ENCODE measurements around the gene ADGRL4. TPM values are rescaled to one million over a fixed set of nuclear protein-coding genes. Genes with fewer than 3 reads are reported as not detected.

Gene ADGRL4
- total and polyA plus RNA-seq, 2 of the 13 experiments (the other 11 are each of a cell fraction or from before 2014, with no cell fraction given) = not detected

DNA sequence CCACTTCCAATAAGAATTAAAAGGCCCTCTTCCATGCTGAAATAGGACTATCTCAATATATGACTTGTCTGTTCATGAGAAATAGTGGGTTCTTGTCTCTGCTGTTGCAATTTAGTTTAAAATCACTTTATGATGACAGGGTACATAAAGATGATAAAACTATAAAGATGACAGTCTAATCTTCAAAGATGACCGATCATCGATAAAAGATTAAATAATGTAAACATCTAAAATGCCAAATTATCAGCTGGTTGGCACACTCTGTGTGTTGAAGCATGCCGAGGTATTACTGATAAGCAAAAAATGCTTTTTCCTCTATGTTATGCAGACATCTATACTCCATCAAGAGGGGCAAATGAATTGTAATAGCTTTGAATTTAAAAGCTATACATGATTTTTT lies 89.5 kb downstream of the ADGRL4 start:
- Histone ChIP-seq H3K9ac (ENCODE audit: insufficient read depth, low read depth, low read length) (no peak overlapping the region), H3K4me3 (replicated peaks in 1 of 3; ENCODE audit: insufficient read depth in 1 of 3, low read depth in 2 of 3, low read length in 3 of 3) (no peak overlapping the region), H3K27ac (ENCODE audit: extremely low read length, insufficient read depth, low read length) (no peak overlapping the region), H3K4me1 (ENCODE audit: insufficient read depth, low read length) (no peaks in the 10 kb centered on the region), H3K79me2 (ENCODE audit: insufficient read depth, low read length) (no peaks in the 10 kb centered on the region), H4K20me1 (ENCODE audit: insufficient read depth, low read length) (no peaks in the 10 kb centered on the region), H2AFZ (ENCODE audit: low read length) (no peak overlapping the region), H3K4me2 (ENCODE audit: low read depth, low read length) (no peak overlapping the region), H3K36me3 (replicated peaks in 1 of 2; ENCODE audit: control insufficient read depth in 1 of 2, insufficient read depth in 2 of 2, low read length in 2 of 2) (no peaks in the 10 kb centered on the region), H3K9me3 (ENCODE audit: low read length) (peaks cover 64% of the 10 kb centered on the region), H3K27me3 (ENCODE audit: control insufficient read depth in 1 of 2, insufficient read depth in 2 of 2, low read length in 2 of 2) (no peaks in the 10 kb centered on the region)
- intact Hi-C loops (cut with micrococcal nuclease; ENCODE audit: unreplicated experiment) = no loop called here
- WGBS (ENCODE audit: low lambda C conversion rate) = 33% methylated on average over 3 of the region's 3 CpGs
- DNase-seq (ENCODE audit: low spot score) (no peak), ATAC-seq (no peak), FAIRE-seq (no peak)
- BruUV-seq (replicated peaks) = no TSS peak
- ChIA-PET CTCF (ENCODE audit: low intra/inter-chr PET ratio, low total read pairs) (no interaction called here), POLR2A (no interaction called here)
- no peak for TF ChIP-seq SKI (IDR thresholded peaks at IDR 0.05; ENCODE audit: partially characterized antibody)
- TF ChIP-seq, protein P1, sequence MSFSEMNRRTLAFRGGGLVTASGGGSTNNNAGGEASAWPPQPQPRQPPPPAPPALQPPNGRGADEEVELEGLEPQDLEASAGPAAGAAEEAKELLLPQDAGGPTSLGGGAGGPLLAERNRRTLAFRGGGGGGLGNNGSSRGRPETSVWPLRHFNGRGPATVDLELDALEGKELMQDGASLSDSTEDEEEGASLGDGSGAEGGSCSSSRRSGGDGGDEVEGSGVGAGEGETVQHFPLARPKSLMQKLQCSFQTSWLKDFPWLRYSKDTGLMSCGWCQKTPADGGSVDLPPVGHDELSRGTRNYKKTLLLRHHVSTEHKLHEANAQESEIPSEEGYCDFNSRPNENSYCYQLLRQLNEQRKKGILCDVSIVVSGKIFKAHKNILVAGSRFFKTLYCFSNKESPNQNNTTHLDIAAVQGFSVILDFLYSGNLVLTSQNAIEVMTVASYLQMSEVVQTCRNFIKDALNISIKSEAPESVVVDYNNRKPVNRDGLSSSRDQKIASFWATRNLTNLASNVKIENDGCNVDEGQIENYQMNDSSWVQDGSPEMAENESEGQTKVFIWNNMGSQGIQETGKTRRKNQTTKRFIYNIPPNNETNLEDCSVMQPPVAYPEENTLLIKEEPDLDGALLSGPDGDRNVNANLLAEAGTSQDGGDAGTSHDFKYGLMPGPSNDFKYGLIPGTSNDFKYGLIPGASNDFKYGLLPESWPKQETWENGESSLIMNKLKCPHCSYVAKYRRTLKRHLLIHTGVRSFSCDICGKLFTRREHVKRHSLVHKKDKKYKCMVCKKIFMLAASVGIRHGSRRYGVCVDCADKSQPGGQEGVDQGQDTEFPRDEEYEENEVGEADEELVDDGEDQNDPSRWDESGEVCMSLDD (CRISPR knock-in tag; IDR thresholded peaks at IDR 0.05; ENCODE audit: borderline replicate concordance) = no peak
- TF ChIP-seq RBAK (CRISPR knock-in tag; IDR thresholded peaks at IDR 0.05) = no peak
- no peak for TF ChIP-seq RFX1 (IDR thresholded peaks at IDR 0.05)
- TF ChIP-seq, protein P2, sequence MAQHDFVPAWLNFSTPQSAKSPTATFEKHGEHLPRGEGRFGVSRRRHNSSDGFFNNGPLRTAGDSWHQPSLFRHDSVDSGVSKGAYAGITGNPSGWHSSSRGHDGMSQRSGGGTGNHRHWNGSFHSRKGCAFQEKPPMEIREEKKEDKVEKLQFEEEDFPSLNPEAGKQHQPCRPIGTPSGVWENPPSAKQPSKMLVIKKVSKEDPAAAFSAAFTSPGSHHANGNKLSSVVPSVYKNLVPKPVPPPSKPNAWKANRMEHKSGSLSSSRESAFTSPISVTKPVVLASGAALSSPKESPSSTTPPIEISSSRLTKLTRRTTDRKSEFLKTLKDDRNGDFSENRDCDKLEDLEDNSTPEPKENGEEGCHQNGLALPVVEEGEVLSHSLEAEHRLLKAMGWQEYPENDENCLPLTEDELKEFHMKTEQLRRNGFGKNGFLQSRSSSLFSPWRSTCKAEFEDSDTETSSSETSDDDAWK (CRISPR knock-in tag; IDR thresholded peaks at IDR 0.05) = no peak
- no peak for TF ChIP-seq SRSF9 (IDR thresholded peaks at IDR 0.05; ENCODE audit: borderline replicate concordance, insufficient read depth, low read depth, low read length, poor library complexity, severe bottlenecking)
- no peak for TF ChIP-seq ZNF264 (CRISPR knock-in tag; IDR thresholded peaks at IDR 0.05)
- no peak for TF ChIP-seq RAD21 (CRISPR knock-in tag; IDR thresholded peaks at IDR 0.05)
- no peak for TF ChIP-seq NCOA2 (CRISPR knock-in tag; IDR thresholded peaks at IDR 0.05)
- TF ChIP-seq MTA1 (CRISPR knock-in tag; IDR thresholded peaks at IDR 0.05; ENCODE audit: borderline replicate concordance) = no peak
- no peak for TF ChIP-seq BORCS8-MEF2B (CRISPR knock-in tag; IDR thresholded peaks at IDR 0.05)
- no peak for TF ChIP-seq XRCC5 (optimal IDR thresholded peaks at IDR 0.05; ENCODE audit: low read length)
- TF ChIP-seq, protein P3, sequence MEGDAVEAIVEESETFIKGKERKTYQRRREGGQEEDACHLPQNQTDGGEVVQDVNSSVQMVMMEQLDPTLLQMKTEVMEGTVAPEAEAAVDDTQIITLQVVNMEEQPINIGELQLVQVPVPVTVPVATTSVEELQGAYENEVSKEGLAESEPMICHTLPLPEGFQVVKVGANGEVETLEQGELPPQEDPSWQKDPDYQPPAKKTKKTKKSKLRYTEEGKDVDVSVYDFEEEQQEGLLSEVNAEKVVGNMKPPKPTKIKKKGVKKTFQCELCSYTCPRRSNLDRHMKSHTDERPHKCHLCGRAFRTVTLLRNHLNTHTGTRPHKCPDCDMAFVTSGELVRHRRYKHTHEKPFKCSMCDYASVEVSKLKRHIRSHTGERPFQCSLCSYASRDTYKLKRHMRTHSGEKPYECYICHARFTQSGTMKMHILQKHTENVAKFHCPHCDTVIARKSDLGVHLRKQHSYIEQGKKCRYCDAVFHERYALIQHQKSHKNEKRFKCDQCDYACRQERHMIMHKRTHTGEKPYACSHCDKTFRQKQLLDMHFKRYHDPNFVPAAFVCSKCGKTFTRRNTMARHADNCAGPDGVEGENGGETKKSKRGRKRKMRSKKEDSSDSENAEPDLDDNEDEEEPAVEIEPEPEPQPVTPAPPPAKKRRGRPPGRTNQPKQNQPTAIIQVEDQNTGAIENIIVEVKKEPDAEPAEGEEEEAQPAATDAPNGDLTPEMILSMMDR (CRISPR knock-in tag; IDR thresholded peaks at IDR 0.05) = no peak
- TF ChIP-seq, protein P4, sequence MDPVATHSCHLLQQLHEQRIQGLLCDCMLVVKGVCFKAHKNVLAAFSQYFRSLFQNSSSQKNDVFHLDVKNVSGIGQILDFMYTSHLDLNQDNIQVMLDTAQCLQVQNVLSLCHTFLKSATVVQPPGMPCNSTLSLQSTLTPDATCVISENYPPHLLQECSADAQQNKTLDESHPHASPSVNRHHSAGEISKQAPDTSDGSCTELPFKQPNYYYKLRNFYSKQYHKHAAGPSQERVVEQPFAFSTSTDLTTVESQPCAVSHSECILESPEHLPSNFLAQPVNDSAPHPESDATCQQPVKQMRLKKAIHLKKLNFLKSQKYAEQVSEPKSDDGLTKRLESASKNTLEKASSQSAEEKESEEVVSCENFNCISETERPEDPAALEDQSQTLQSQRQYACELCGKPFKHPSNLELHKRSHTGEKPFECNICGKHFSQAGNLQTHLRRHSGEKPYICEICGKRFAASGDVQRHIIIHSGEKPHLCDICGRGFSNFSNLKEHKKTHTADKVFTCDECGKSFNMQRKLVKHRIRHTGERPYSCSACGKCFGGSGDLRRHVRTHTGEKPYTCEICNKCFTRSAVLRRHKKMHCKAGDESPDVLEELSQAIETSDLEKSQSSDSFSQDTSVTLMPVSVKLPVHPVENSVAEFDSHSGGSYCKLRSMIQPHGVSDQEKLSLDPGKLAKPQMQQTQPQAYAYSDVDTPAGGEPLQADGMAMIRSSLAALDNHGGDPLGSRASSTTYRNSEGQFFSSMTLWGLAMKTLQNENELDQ (CRISPR knock-in tag; IDR thresholded peaks at IDR 0.05; ENCODE audit: borderline replicate concordance) = no peak
- no peak for TF ChIP-seq PAX8 (CRISPR knock-in tag; IDR thresholded peaks at IDR 0.05; ENCODE audit: borderline replicate concordance)
- in situ Hi-C loops (cut with HindIII; ENCODE audit: extremely low pct_ligation_motif_present, low pct_unique_long_range_greater_than_20kb) = no loop called here
